RCC 7860 (cell line): ENCODE measurements around the gene KIF1B.

Source experiments
- DNase-seq: peaks from one replicate; pipeline ENCODE4 v3.0.0-alpha.2; 2015; ENCODE audit warnings: low spot score
- FAIRE-seq: peaks from 2 replicates; lab custom pipeline; 2012; peaks lifted over from hg19 to GRCh38; lab: Jason Lieb, UNC

Gene KIF1B

DNA sequence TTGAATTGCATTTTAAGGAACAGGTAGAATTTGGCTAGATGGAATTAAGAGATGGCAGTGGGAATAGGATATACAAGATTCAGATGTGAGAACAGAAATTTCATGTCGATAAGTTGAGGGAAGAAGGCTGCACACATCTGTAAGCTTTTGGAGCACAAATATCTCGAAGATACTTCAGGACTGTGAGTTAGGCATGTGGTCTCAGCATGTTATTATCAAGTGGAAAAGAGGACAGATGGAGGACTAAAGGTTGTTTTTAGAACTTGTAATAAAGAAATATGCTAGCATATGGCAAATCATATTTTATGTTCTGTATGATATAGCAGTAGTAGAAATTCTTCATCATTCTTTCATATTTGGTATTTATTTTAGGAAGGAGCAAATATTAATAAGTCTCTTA, 61.5 kb downstream of the KIF1B start:
- FAIRE-seq (no peak), DNase-seq (no peak)

DNA sequence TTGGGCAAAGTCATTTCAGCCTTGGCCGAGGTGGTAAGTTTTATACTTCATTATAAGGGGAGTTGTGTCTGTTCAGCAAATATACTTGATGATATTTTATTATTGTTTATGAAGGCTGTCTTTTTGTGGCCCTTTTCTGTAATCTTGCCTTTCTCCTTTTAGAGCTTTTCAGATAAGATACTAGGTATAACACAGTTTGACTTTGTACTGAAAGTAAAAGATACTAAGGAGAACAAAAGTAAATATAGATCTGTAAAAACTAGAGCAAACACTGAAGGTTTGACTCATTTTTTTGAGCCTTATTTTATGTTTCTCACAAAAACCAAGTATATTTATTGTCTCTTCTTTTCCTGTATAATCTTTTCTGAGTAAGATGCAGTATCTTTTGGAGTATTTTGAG, 61.9 kb downstream of the KIF1B start:
- DNase-seq: no peak
- no peak for FAIRE-seq

DNA sequence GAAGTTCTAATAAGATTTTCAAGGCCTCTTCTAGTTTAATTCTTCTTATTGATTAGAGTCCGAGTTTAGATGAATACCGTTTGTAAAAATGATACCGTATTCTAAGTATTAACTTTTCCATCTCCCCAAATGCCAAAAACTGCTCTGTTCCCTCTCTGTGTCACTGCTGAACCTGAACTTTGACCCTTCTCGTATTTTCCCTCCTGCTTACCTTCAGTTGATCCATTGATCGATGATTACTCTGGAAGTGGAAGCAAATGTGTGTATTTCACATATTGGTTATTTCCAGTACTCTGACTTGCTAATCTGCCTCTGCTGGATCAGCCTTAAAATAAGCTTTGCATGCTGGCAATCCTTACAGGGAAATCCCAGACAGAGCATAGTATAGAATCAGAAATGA, 68.5 kb downstream of the KIF1B start:
- DNase-seq (no peak), FAIRE-seq (no peak)

DNA sequence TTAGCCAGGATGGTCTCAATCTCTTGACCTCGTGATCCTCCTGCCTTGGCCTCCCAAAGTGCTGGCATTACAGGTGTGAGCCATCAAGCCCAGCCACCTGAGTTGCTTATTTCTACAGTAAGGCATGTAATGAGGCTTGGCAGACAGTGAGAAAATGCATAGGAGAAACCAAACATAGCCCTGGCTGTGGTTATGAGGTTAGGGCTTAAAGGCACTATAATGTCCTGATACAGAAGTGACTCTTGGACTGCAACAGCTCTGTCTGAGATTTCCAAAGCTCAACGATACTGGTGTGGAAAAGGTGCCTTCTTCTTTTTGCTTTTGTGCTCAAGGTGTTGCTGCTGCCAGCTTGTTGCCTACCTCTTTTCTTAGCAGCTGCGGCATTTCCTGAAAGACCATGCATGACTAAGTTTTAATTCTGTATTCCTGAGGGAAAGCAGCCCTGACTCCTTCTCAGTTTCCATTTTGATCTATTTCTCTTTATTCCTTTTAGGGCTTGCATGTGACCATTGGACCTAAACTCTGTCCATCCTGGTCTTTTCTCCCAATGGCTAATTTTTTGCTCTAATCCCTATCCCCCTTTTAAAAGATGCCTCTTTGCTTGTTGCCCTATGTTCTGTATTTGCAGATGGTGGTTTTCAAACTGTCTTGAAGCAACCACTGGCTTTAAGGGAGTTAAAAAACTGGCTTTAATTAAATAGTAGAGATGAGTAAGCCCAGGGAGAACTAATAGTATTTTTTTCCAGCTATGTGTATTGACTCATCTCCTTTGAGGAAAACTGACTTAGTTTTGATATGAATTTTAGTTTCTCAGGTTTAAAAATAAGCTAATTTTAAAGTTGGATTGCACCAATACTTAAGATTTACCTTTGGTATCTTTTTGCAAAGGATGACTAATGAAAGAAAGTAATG, 70.3 kb downstream of the KIF1B start:
- no peak for DNase-seq
- no peak for FAIRE-seq

DNA sequence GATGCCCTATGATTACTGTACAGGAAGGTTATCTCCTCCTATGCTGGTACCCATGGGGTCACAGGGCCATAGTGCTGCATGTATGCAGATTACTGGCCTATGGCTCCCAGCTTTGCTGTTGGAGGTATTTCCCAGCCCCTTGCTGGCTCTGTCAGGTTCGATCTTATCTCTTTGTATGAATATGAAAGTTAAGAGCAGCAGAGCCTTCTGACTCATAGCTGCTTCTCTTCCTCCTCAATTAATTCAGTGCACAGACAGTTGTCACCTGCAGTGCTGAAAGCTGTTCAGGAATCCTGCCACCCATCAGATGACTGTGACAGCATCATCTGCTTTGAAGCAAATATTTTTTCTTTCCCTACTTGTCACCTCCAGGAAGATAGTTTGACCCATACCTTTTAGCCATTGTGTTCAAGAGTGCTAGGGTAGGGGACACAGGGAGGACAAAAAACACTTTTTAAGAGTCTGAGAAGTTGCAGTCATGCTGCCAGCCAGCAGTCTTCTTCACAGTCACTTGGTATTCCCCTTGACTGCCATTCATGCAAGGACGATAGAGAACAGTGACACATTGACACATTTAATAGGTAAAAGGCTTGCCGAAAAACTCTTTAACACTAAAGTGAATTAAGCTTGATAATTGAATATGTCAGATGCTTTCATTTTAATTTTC, 73.1 kb downstream of the KIF1B start:
- no peak for FAIRE-seq
- DNase-seq: no peak

DNA sequence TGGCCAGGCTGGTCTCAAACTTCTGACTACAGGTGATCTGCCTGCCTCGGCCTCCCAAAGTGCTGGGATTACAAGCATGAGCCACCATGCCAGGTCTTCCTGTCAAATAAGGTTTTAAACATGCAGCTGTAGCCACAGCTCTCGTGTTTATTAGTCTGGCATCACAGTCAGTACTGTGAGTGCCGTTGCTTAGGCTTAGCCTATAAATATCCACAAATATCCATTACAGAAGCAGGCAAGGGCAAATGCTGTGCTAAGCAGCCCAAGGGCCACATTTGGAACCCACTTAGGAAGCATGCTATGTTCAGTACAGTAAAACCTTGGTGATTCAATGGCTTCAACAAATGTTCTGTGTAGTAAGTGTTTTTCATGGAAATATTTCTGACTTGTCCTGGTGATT, 75.9 kb downstream of the KIF1B start:
- DNase-seq (no peak), FAIRE-seq (no peak)

DNA sequence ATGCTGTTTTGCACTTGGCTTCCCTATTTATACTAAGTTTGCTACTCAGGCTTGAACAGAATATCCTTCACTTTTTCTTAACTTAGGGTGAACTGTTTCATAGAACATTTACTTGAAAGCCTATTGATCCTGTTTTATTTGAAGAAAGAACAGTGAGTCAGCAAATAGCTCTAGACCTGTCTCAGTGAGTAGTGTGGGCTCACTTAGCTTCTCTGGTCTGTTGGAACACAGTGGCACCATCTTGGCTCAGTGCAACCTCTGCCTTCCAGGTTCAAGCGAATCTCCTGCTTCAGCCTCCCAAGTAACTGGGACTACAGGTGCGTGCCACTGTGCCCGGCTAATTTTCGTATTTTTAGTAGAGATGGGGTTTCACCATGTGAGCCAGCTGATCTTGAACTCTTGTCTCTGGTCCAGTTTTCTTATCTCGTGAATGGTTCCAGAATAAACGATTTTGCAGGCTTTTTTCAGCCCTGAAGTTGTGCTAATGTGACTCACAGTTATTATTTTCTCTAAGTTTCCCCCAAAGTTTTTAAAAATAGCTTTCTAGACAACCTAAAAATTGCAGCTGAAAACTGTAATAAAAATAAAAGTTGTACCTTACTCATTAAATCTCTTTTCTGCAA, 76.8 kb downstream of the KIF1B start:
- no peak for DNase-seq
- FAIRE-seq: no peak

DNA sequence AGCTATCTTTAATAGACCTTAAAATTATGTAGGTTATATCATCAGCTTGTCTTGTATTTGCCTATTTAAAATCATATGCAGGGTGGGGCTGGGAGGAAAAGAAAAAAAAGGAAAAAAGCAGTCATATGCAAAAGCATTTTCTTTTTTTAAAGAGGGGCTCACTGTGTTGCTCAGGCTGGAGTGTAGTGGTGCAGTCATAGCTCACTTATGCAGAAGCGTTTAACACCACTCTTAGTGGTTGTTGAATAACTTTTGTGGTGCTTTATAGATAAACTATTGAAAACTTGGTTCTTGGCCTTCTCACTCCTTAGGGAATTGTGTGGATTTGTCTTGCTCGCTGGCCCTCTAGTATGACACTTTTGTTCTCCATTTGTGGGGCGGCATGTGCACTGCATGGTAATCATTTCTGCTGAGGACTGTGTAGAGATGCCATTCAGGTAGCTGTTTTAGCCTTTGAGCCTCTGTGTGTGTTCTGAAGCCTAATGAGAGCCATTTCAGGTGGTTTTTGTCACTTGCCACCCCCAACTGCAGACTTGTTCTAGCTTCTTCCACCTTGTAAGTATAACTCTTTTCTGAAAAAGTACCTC, 77.8 kb downstream of the KIF1B start:
- no peak for DNase-seq
- no peak for FAIRE-seq

DNA sequence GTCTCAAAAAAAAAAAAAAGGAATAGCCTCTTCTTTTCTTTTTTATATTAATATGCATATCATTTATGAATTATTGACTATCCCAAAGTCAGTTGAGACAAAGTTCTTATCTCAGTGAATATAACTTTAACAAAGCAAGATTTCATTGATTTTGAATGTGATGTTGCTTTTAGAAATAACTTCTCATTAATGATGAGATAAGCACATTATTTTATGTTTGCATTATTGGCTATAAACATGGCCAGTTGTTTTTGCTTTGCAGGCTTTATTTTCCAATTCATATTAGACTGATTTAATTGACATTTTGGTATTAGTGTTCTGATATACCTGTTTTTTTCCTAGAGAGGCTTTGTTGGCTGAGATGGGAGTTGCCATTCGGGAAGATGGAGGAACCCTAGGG, 81.3 kb downstream of the KIF1B start:
- DNase-seq (no peak), FAIRE-seq (no peak)

DNA sequence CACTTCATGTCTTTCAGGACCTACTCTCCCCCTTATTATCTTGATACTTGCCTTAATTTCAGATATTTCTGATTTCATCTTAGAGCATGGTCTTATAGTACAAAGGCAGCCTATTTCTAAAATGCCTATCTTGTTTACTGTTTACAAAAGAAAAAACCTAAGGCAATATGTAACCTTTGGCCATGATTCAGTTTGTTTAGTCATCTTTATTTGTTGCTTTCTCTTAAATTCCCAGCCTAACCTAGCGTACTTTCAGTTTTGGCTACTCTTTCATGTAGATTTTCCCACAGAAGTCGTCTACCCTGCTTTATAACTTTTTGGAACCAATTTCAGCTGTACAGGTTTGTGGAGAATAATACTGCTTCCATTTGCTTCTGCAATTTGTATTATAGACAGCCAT, 81.8 kb downstream of the KIF1B start:
- no peak for FAIRE-seq
- DNase-seq: no peak

DNA sequence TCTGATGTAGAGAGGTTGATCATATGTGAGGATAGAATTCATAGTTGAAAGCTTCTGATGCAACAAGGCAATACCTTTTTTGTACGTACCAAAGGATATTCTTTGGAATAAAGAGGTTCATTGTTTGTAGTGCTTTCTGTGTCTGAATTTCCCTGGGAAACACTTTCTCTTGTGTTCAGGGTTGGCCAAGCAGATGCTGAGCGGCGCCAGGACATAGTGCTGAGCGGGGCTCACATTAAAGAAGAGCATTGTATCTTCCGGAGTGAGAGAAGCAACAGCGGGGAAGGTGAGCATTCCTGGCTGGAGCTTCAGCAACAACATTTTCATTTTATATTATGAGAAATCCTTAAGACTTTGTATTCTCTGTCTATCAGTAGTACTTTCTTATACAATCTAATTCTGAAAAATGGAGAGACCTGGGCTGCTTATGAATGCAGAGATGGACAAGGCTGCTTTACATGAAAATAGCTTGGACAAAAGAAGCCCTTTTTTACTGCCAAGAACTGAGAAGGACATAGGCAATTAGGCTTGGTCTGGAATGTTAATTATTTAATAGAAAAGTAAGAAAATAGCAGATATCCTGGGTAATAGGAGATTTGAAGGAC, 85.2 kb downstream of the KIF1B start:
- FAIRE-seq: no peak
- no peak for DNase-seq

DNA sequence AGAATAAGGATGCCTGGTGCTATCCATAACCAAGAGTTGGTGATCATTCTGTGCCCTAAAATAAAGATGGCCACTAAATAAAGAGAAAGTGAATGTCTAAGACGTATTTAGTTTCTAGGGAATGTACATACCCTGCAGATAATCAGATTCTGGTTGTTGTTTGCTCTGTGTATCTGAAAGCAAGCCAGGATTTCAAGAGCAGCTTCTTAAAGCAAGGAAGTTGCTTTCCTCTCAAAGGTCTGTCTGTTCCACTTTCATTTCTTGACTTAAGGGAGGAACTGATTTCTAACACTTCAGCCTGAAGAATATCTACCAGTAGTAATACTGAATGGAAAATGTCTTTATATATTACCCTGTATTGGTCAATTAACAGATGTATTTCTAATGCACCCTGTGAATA, 88.8 kb downstream of the KIF1B start:
- FAIRE-seq: no peak

DNA sequence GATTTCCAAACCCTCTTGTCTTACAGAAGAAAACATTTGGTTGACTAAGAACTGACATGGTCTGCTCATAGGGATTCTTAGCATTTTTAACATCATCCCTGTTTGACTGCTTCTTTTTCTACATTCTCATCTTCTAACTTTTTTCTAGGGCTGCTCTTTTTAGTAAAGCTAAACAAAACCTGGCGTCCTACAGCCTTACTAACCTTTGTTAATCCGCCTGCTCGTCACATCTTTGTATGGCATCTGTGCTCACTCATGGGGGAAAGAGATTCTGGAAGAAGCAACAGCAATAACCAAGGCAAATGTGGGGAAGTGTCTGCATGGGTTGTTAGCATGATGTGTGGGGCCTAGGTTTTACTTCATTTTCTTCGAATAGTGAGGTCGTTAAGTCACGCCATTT, 92.0 kb downstream of the KIF1B start:
- DNase-seq (no peak), FAIRE-seq (no peak)

More for the DNA sequence above, 88.8 kb downstream of the KIF1B start:
- no peak for DNase-seq

DNA sequence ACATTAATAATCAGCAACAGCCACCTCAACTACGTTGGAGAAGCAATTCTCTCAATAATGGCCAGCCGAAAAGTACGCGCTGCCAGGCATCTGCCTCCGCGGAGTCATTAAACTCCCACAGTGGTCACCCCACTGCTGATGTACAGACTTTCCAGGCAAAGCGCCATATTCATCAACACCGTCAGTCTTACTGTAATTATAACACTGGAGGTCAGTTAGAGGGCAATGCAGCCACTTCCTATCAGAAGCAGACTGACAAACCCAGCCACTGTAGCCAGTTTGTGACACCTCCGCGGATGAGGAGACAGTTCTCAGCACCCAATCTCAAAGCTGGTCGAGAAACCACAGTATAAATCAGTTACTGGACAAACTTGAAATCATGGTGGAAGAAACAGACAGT, 93.9 kb downstream of the KIF1B start:
- FAIRE-seq (no peak), DNase-seq (no peak)

DNA sequence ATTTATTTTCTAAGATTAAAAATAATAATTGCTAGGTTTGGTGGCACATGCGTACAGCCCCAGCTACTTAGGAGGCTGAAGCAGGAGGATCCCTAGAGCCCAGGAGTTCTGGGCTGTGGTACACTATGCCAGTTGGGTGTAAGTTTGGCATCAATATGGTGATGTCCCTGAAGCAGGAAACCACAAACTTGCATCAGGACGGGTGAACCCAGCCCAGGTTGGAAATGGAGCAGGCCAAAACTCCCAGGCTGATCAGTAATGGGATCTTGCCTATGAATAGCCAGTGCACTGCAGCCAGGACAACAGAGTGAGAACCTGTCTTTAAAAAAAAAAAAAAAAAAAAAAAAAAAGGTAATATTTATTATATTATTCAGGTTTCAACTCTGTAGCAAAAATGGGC, 96.1 kb downstream of the KIF1B start:
- no peak for DNase-seq
- no peak for FAIRE-seq

DNA sequence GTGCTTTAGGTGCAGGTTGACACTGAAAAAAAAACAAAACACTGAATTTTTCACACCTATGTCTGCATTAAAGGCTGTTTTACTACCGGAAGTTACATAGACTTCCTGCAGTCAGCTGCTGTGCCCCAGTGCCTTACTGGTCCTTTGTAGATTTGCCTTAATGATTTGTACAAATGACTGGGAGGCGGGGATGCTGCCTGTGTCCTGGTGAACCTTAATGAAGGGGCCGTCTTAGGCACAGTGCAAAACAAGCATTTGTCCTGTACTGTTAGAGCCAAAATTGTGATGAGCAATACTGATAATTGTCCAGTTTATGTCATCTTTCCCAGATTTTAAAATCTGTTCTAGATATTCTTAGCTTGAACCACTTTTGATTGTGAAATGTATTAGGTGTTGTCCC, 97.6 kb downstream of the KIF1B start:
- DNase-seq: no peak
- FAIRE-seq: no peak

DNA sequence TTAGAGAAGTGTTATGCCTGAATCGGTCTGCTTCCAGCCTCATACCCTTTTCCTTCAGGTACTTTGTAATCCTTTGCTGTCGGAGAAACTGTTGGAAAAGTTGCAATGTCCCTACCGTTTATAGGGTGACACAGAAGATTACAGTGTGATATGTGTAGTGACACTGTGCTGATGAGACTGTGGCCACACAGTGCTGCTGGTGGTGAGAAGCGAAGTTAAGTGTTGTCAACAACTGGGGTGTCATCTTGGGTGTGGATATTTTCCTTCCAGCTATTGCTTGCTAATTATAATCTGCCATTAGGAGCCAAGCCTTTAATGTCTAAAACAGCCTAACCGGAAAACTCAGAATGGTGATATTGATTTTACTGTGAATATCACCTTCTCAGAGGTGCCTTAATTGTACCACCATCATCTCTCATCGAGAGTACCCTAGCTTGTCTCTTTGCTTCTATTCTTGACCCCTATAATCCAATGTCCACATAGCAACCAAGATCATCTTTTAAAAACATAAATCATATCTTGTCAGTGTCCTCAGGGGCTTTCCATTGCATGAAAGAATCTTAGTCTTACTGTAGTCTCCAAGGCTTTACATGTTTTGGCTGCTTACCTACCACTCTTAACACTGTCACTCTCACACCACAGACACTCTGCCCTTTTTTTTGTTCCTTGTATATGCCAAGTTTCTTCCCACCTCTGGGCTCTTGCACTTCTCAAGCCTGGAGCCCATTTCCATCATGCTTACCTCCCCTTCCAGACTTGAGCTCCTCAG, 99.1 kb downstream of the KIF1B start:
- no peak for FAIRE-seq
- no peak for DNase-seq

DNA sequence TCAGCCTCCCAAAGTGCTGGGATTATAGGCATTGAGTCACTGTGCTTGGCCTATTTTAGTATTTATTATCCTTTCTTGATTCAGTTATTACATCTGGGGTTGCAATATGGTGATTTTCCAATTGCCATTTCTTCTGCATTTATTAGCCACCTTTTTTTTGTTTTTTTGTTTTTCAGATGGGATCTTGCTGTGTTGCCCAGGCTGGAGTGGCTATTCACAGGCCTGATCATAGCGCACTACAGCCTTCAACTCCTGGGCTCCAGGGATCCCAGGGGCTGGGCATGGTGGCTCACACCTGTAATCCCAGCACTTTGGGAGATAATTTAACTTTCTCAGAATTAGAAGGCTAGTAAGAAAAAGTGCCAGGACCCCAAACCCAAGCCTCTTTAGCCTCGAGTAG, 106.4 kb downstream of the KIF1B start:
- FAIRE-seq (no peak), DNase-seq (no peak)

DNA sequence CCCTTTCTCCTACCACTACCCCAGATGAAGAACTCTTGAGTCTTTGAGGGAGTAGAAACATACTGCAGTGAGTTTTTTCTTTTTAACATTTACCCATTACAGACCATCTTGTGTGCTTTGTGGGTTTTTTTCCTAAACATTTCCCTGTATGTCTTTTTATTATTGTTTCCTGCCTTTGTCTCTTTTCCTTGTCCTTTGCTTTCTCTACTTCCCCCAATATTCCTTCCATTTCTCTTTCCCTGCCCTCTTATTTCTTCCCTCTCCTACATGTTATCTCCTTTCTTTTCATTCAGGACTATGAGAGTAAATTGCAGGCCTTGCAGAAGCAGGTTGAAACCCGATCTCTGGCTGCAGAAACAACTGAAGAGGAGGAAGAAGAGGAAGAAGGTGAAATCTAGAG, 109.4 kb downstream of the KIF1B start:
- FAIRE-seq: no peak

DNA sequence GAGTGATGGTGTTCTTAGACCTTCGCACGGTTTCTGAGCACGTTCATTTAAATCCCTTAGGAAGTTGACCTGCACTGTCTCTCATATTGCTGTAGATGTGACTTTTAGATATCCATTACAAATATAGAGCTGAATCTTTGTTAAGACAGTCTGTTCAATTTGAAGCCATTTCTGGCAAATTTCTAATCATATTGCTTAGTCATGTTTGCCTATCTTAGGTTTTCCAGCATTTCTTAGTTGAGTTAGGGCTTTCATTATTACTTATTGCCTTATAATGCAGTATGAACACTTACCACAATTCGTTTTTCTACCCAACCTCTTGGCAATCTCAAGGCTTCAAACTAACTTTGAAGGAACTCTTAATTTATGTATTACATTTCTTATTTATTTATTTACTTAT, 110.0 kb downstream of the KIF1B start:
- FAIRE-seq (no peak), DNase-seq (no peak)

More for the DNA sequence above, 109.4 kb downstream of the KIF1B start:
- no peak for DNase-seq
